H1 (cell line): Measurements from ENCODE around the gene DYNC2H1.

ENCODE experiments used
- EZH2 ChIP-seq: fragments of 200-600 bp; sonication (generic); IDR thresholded peaks from 2 replicates; pipeline ENCODE4 v1.7.1; 2012; ENCODE audit warnings: low read depth, mild to moderate bottlenecking, moderate library complexity, low read length, inconsistent platforms; ENCODE audit not compliant: severe bottlenecking
- JUN ChIP-seq: IDR thresholded peaks from 2 replicates; pipeline ENCODE4 v1.6.1; 2011; ENCODE audit warnings: low read depth, mild to moderate bottlenecking, improper control_type of control experiment, low read length
- POLR2A ChIP-seq, 2 experiments: IDR thresholded peaks; 1 replicate in 1 of 2; 2 replicates in 1 of 2; pipeline ENCODE4 v1.6.1; 2011; ENCODE audit warnings: low read depth in 2 of 2, low read length in 2 of 2, mild to moderate bottlenecking in 2 of 2; ENCODE audit errors: control extremely low read depth in 1 of 2
- RFX5 ChIP-seq: IDR thresholded peaks from 2 replicates; pipeline ENCODE4 v1.6.1; 2011; ENCODE audit warnings: low read depth, low read length, improper control_type of control experiment, borderline replicate concordance
- SIRT6 ChIP-seq: IDR thresholded peaks from one replicate; pipeline ENCODE4 v1.7.1; 2012; ENCODE audit warnings: low read length, inconsistent platforms

- TF ChIP-seq EZH2 (no peak), SIRT6 (no peak), RFX5 (no peak), JUN (no peak), POLR2A (IDR thresholded peaks at IDR 0.05; ENCODE audit: control extremely low read depth in 1 of 2, low read depth in 2 of 2, low read length in 2 of 2) (no peak)
Observed at GRCh38 chr11:103344886-103345285, 235.7 kb downstream of the DYNC2H1 start.
